ENCODE results near the gene CACNA1C. TPM values are rescaled to one million over a fixed set of nuclear protein-coding genes. Genes with fewer than 3 reads are reported as not detected.

The CACNA1C gene
- total and polyA plus RNA-seq, 4 donors: 4.3 to 114 (median 46.3) TPM

GRCh38 chr12:2338381-2338780 lies 285.6 kb downstream of the CACNA1C start:
- DNase-seq (no peak), ATAC-seq (ENCODE audit: low FRiP score) (no peak)
- Histone ChIP-seq H3K4me3 (ENCODE audit: low read length in 2 of 2) (no peak overlapping the region), H3K27ac (ENCODE audit: low read depth in 1 of 2, low read length in 2 of 2) (peak overlapping the region in 1 of 2 donors; percentile 93), H3K36me3 (ENCODE audit: control insufficient read depth in 1 of 2, insufficient read depth in 2 of 2, low read length in 1 of 2) (no peaks in the 10 kb centered on the region), H3K9me3 (ENCODE audit: control insufficient read depth, low read length) (no peaks in the 10 kb centered on the region), H3K27me3 (ENCODE audit: control insufficient read depth in 1 of 2, insufficient read depth in 2 of 2, low read length in 1 of 2) (no peaks in the 10 kb centered on the region), H3K4me1 (ENCODE audit: control insufficient read depth in 1 of 2, insufficient read depth in 2 of 2, low read length in 2 of 2) (peaks cover 8 to 18% of the 10 kb centered on the region in 2 donors)
- intact Hi-C loops (cut with DNase I): loop anchor here in 1 of 2 donors (5.0 kb wide), 1 partner anchor 51 kb away; no protein-coding TSS in a partner anchor
- 80 to 85% methylated on average over 5 of the region's 5 CpGs for WGBS, 2 donors

- peaks cover 7 to 18% of the 10 kb centered on the region in 2 donors for H3K4me1 ChIP-seq (ENCODE audit: control insufficient read depth in 1 of 2, insufficient read depth in 2 of 2, low read length in 2 of 2)
- H3K9me3 ChIP-seq (ENCODE audit: control insufficient read depth, low read length): no peaks in the 10 kb centered on the region
- WGBS, 2 donors: 90 to 91% methylated on average over 5 of the region's 5 CpGs
- no peak for ATAC-seq (ENCODE audit: low FRiP score)
- DNase-seq: no peak
- intact Hi-C loops (cut with DNase I): loop anchor here in 1 of 2 donors (5.0 kb wide), 1 partner anchor 52 kb away; no protein-coding TSS in a partner anchor
- no peak overlapping the region for H3K4me3 ChIP-seq (ENCODE audit: low read length in 2 of 2)
- no peak overlapping the region for H3K27ac ChIP-seq (ENCODE audit: low read depth in 1 of 2, low read length in 2 of 2)
- H3K27me3 ChIP-seq (ENCODE audit: control insufficient read depth in 1 of 2, insufficient read depth in 2 of 2, low read length in 1 of 2): no peaks in the 10 kb centered on the region
- no peaks in the 10 kb centered on the region for H3K36me3 ChIP-seq (ENCODE audit: control insufficient read depth in 1 of 2, insufficient read depth in 2 of 2, low read length in 1 of 2)
Measured at GRCh38 chr12:2338991-2339431, 286.2 kb downstream of the CACNA1C start.

GRCh38 chr12:2341051-2341751 lies 288.4 kb downstream of the CACNA1C start:
- DNase-seq (peak in 1 of 2 donors; percentile 69), ATAC-seq (ENCODE audit: low FRiP score) (no peak)
- H3K9me3 ChIP-seq (ENCODE audit: control insufficient read depth, low read length): no peaks in the 10 kb centered on the region
- H3K27ac ChIP-seq (ENCODE audit: low read depth in 1 of 2, low read length in 2 of 2): no peak overlapping the region
- 58 to 70% methylated on average over 15 of the region's 15 CpGs for WGBS, 2 donors
- no peaks in the 10 kb centered on the region for H3K27me3 ChIP-seq (ENCODE audit: control insufficient read depth in 1 of 2, insufficient read depth in 2 of 2, low read length in 1 of 2)
- no peak overlapping the region for H3K4me3 ChIP-seq (ENCODE audit: low read length in 2 of 2)
- no peaks in the 10 kb centered on the region for H3K36me3 ChIP-seq (ENCODE audit: control insufficient read depth in 1 of 2, insufficient read depth in 2 of 2, low read length in 1 of 2)
- intact Hi-C loops (cut with DNase I): loop anchor here (5.0 kb wide), 2 partner anchors 46 to 54 kb away; no protein-coding TSS in a partner anchor
- H3K4me1 ChIP-seq (ENCODE audit: control insufficient read depth in 1 of 2, insufficient read depth in 2 of 2, low read length in 2 of 2): peaks cover 8 to 11% of the 10 kb centered on the region in 2 donors

GRCh38 chr12:2341871-2342270 lies 289.1 kb downstream of the CACNA1C start:
- WGBS, 2 donors: 64 to 70% methylated on average over 7 of the region's 7 CpGs

GRCh38 chr12:2343681-2344080 lies 290.9 kb downstream of the CACNA1C start:
- ATAC-seq (ENCODE audit: low FRiP score): no peak
- peaks cover 6 to 8% of the 10 kb centered on the region in 2 donors for H3K4me1 ChIP-seq (ENCODE audit: control insufficient read depth in 1 of 2, insufficient read depth in 2 of 2, low read length in 2 of 2)

More at GRCh38 chr12:2341871-2342270, 289.1 kb downstream of the CACNA1C start:
- DNase-seq: no peak
- peaks cover 8 to 11% of the 10 kb centered on the region in 2 donors for H3K4me1 ChIP-seq (ENCODE audit: control insufficient read depth in 1 of 2, insufficient read depth in 2 of 2, low read length in 2 of 2)
- no peak overlapping the region for H3K4me3 ChIP-seq (ENCODE audit: low read length in 2 of 2)
- no peaks in the 10 kb centered on the region for H3K36me3 ChIP-seq (ENCODE audit: control insufficient read depth in 1 of 2, insufficient read depth in 2 of 2, low read length in 1 of 2)
- no peak overlapping the region for H3K27ac ChIP-seq (ENCODE audit: low read depth in 1 of 2, low read length in 2 of 2)
- H3K27me3 ChIP-seq (ENCODE audit: control insufficient read depth in 1 of 2, insufficient read depth in 2 of 2, low read length in 1 of 2): no peaks in the 10 kb centered on the region
- ATAC-seq (ENCODE audit: low FRiP score): no peak
- intact Hi-C loops (cut with DNase I): loop anchor here (5.0 kb wide), 2 partner anchors 45 to 55 kb away; no protein-coding TSS in a partner anchor
- H3K9me3 ChIP-seq (ENCODE audit: control insufficient read depth, low read length): no peaks in the 10 kb centered on the region

GRCh38 chr12:2344476-2344875 lies 291.7 kb downstream of the CACNA1C start:
- Histone ChIP-seq H3K4me1 (ENCODE audit: control insufficient read depth in 1 of 2, insufficient read depth in 2 of 2, low read length in 2 of 2) (peaks cover 6 to 12% of the 10 kb centered on the region in 2 donors), H3K4me3 (ENCODE audit: low read length in 2 of 2) (no peak overlapping the region), H3K27ac (ENCODE audit: low read depth in 1 of 2, low read length in 2 of 2) (peak overlapping the region in 1 of 2 donors; percentile 2), H3K27me3 (ENCODE audit: control insufficient read depth in 1 of 2, insufficient read depth in 2 of 2, low read length in 1 of 2) (no peaks in the 10 kb centered on the region), H3K9me3 (ENCODE audit: control insufficient read depth, low read length) (no peaks in the 10 kb centered on the region), H3K36me3 (ENCODE audit: control insufficient read depth in 1 of 2, insufficient read depth in 2 of 2, low read length in 1 of 2) (no peaks in the 10 kb centered on the region)
- 86 to 96% methylated on average over 2 of the region's 2 CpGs for WGBS, 2 donors
- no peak for DNase-seq
- ATAC-seq (ENCODE audit: low FRiP score): no peak
- intact Hi-C loops (cut with DNase I): loop anchor here (5.0 kb wide), 2 partner anchors 43 to 57 kb away; no protein-coding TSS in a partner anchor

More at GRCh38 chr12:2343681-2344080, 290.9 kb downstream of the CACNA1C start:
- intact Hi-C loops (cut with DNase I): loop anchor here (5.0 kb wide), 2 partner anchors 44 to 56 kb away; no protein-coding TSS in a partner anchor
- Histone ChIP-seq H3K9me3 (ENCODE audit: control insufficient read depth, low read length) (no peaks in the 10 kb centered on the region), H3K27ac (ENCODE audit: low read depth in 1 of 2, low read length in 2 of 2) (no peak overlapping the region), H3K4me3 (ENCODE audit: low read length in 2 of 2) (no peak overlapping the region), H3K36me3 (ENCODE audit: control insufficient read depth in 1 of 2, insufficient read depth in 2 of 2, low read length in 1 of 2) (no peaks in the 10 kb centered on the region), H3K27me3 (ENCODE audit: control insufficient read depth in 1 of 2, insufficient read depth in 2 of 2, low read length in 1 of 2) (no peaks in the 10 kb centered on the region)
- DNase-seq: no peak
- 12 to 14% methylated on average over 4 of the region's 4 CpGs for WGBS, 2 donors

- ATAC-seq (ENCODE audit: low FRiP score) (no peak), DNase-seq (no peak)
- no peak overlapping the region for H3K4me3 ChIP-seq (ENCODE audit: low read length in 2 of 2)
- H3K27me3 ChIP-seq (ENCODE audit: control insufficient read depth in 1 of 2, insufficient read depth in 2 of 2, low read length in 1 of 2): no peaks in the 10 kb centered on the region
- H3K36me3 ChIP-seq (ENCODE audit: control insufficient read depth in 1 of 2, insufficient read depth in 2 of 2, low read length in 1 of 2): no peaks in the 10 kb centered on the region
- peak overlapping the region in 1 of 2 donors; percentile 38 for H3K27ac ChIP-seq (ENCODE audit: low read depth in 1 of 2, low read length in 2 of 2)
- 23 to 25% methylated on average over 4 of the region's 4 CpGs for WGBS, 2 donors
- intact Hi-C loops (cut with DNase I): loop anchor here (5.0 kb wide), 3 partner anchors 37 to 58 kb away; no protein-coding TSS in a partner anchor
- no peaks in the 10 kb centered on the region for H3K9me3 ChIP-seq (ENCODE audit: control insufficient read depth, low read length)
- peaks cover 6 to 12% of the 10 kb centered on the region in 2 donors for H3K4me1 ChIP-seq (ENCODE audit: control insufficient read depth in 1 of 2, insufficient read depth in 2 of 2, low read length in 2 of 2)
Measured at GRCh38 chr12:2344885-2345284, 292.1 kb downstream of the CACNA1C start.

GRCh38 chr12:2345902-2346301 lies 293.1 kb downstream of the CACNA1C start:
- intact Hi-C loops (cut with DNase I): loop anchor here in 1 of 2 donors (5.0 kb wide), 1 partner anchor 36 kb away; no protein-coding TSS in a partner anchor
- DNase-seq: no peak

More at GRCh38 chr12:2345902-2346301, 293.1 kb downstream of the CACNA1C start:
- Histone ChIP-seq H3K4me3 (ENCODE audit: low read length in 2 of 2) (no peak overlapping the region), H3K27ac (ENCODE audit: low read depth in 1 of 2, low read length in 2 of 2) (peak overlapping the region in 1 of 2 donors; percentile 78), H3K36me3 (ENCODE audit: control insufficient read depth in 1 of 2, insufficient read depth in 2 of 2, low read length in 1 of 2) (no peaks in the 10 kb centered on the region), H3K9me3 (ENCODE audit: control insufficient read depth, low read length) (no peaks in the 10 kb centered on the region), H3K4me1 (ENCODE audit: control insufficient read depth in 1 of 2, insufficient read depth in 2 of 2, low read length in 2 of 2) (peaks cover 6 to 12% of the 10 kb centered on the region in 2 donors), H3K27me3 (ENCODE audit: control insufficient read depth in 1 of 2, insufficient read depth in 2 of 2, low read length in 1 of 2) (no peaks in the 10 kb centered on the region)
- ATAC-seq (ENCODE audit: low FRiP score): no peak
- 76 to 77% methylated on average over 11 of the region's 11 CpGs for WGBS, 2 donors
